Measurements from ENCODE around the gene TMEM205.

GRCh38 chr19:11300811-11301120 is 45.3 kb downstream of the TMEM205 start:
- TF ChIP-seq CTCF (IDR thresholded peaks at IDR 0.05) (no peak), POLR2A (IDR thresholded peaks at IDR 0.05) (no peak)
